Breast epithelium (tissue), 3 donors: ENCODE data around the gene NEUROD4.

Experiments
- POLR2A ChIP-seq: fragments of 450-650 bp; IDR thresholded peaks from one replicate; pipeline ENCODE4 v1.6.1; 2016; ENCODE audit warnings: antibody characterized with exemption, mild to moderate bottlenecking, moderate library complexity
- TF ChIP-seq, protein P1 (sequence below), 3 donors: fragments of 450-650 bp; IDR thresholded peaks; one replicate each; pipeline ENCODE4 v1.5.1; 2016 to 2017; ENCODE audit warnings: antibody characterized with exemption in 3 of 3, mild to moderate bottlenecking in 3 of 3, moderate library complexity in 3 of 3

DNA sequence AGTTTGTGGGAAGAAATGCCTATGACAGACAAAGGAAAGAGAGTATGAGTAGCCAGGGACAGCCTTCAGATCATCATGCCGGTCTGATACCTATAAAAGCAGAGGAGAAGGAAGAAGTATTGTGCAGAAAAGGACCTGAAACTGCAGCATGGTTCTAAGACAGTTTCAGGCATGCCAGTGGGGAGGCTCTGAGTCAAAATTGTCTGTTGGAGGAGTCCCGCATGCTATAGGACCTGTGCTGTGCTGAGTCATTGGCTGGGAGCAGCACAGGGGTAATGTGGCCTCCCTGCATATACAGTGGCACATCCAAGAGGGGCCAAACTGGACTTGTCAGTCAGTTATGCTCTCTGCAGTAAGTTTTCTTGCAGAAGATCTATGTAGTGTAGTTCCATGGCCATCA lies 40.7 kb downstream of the NEUROD4 start:
- TF ChIP-seq, protein P1, sequence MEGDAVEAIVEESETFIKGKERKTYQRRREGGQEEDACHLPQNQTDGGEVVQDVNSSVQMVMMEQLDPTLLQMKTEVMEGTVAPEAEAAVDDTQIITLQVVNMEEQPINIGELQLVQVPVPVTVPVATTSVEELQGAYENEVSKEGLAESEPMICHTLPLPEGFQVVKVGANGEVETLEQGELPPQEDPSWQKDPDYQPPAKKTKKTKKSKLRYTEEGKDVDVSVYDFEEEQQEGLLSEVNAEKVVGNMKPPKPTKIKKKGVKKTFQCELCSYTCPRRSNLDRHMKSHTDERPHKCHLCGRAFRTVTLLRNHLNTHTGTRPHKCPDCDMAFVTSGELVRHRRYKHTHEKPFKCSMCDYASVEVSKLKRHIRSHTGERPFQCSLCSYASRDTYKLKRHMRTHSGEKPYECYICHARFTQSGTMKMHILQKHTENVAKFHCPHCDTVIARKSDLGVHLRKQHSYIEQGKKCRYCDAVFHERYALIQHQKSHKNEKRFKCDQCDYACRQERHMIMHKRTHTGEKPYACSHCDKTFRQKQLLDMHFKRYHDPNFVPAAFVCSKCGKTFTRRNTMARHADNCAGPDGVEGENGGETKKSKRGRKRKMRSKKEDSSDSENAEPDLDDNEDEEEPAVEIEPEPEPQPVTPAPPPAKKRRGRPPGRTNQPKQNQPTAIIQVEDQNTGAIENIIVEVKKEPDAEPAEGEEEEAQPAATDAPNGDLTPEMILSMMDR (IDR thresholded peaks at IDR 0.05), result no peak
- no peak for TF ChIP-seq POLR2A
